ENCODE results near the gene SELENBP1. TPM values are rescaled to one million over a fixed set of nuclear protein-coding genes. Genes with fewer than 3 reads are reported as not detected.

Gene SELENBP1
- total RNA-seq, 1 donor from 2014 or later, result 57.0 TPM

DNA sequence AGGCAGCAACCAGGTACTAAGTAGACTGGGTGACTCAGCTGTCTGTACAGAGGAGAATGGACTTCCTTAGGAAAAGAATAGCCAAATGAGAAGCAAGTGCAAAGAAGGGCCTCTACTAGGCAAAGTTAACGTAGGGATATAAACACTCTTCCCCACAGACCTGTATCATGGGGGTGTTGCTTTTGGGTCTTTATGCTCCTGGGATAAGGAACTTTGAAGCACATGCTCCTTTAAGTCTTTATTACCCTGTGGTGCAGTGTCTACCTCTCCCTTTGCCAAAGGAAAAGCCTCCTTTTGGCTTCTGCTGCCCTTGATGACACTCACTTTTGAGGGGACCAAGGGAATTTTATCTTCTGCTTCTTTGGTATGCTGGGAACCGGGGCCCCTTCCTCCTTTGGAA is 30.5 kb downstream of the SELENBP1 start:
- Mint-ChIP-seq H3K4me1 (ENCODE audit: low read depth) (peaks cover 14% of the 10 kb centered on the region), H3K9me3 (ENCODE audit: low read depth) (no peaks in the 10 kb centered on the region), H3K36me3 (ENCODE audit: insufficient read depth) (peaks cover 15% of the 10 kb centered on the region), H3K27ac (no peak overlapping the region), H3K4me3 (ENCODE audit: low read depth) (no peak overlapping the region), H3K27me3 (no peaks in the 10 kb centered on the region)
- TF ChIP-seq CTCF (IDR thresholded peaks at IDR 0.05; ENCODE audit: unreplicated experiment), result no peak
- no peak for DNase-seq (ENCODE audit: low spot score, unreplicated experiment)

DNA sequence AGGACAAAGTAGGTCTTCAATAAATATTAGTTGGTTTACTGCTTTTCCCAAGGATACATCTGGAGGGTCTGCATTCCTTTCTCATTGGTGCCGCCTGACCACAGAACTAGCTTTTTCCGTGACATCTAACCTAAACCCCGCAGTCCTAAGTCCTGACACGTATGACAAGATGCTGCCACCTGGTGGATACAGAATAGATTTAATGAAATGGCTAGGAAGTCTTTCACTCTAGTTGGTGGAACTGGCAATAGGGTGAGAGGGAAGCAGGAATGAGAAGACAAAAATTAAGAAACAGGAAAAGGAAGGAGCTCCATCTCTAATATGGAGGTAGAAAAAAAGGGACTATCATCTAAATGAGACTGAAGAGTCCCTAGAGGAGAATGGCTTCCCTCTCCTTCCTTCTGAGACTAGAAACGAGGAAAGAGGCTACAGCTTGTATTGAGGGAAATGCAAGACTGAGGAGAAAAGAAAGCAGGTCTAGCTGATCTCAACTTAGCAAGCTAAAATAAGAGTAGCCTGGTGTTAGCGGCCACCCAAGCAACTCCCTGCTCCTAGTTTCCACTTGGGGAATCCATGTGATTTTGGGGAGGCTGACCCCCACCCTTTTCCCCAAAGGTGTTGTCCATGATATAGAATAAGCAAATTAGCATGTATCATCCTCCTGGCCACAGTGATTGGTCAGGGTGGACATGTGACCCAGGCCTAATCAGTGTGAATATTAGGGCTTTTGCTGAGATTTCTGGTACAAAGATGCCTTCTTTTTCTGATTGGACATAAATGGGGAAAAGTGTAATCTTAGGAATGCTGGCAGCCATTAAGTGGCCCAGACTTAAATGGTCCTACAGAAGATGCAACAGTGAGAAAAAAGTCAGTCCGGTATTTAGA is 31.4 kb downstream of the SELENBP1 start:
- Mint-ChIP-seq H3K4me3 (ENCODE audit: low read depth) (no peak overlapping the region), H3K27ac (peak overlapping the region; percentile 45)

GRCh38 chr1:151336556-151336955 is 35.9 kb downstream of the SELENBP1 start:
- Mint-ChIP-seq H3K27me3 (no peaks in the 10 kb centered on the region), H3K27ac (no peak overlapping the region)
- TF ChIP-seq CTCF (IDR thresholded peaks at IDR 0.05; ENCODE audit: unreplicated experiment), result no peak

More for the DNA sequence above, 31.4 kb downstream of the SELENBP1 start:
- Mint-ChIP-seq H3K27me3 (no peaks in the 10 kb centered on the region), H3K36me3 (ENCODE audit: insufficient read depth) (peaks cover 15% of the 10 kb centered on the region), H3K4me1 (ENCODE audit: low read depth) (peaks cover 6% of the 10 kb centered on the region), H3K9me3 (ENCODE audit: low read depth) (no peaks in the 10 kb centered on the region)
- TF ChIP-seq CTCF (IDR thresholded peaks at IDR 0.05; ENCODE audit: unreplicated experiment), result peak; percentile 75
- DNase-seq (ENCODE audit: low spot score, unreplicated experiment), result peak; percentile 17

GRCh38 chr1:151334822-151335221 is 37.7 kb downstream of the SELENBP1 start:
- Mint-ChIP-seq H3K4me1 (ENCODE audit: low read depth) (no peaks in the 10 kb centered on the region), H3K27me3 (no peaks in the 10 kb centered on the region), H3K9me3 (ENCODE audit: low read depth) (no peaks in the 10 kb centered on the region), H3K27ac (no peak overlapping the region), H3K36me3 (ENCODE audit: insufficient read depth) (no peaks in the 10 kb centered on the region), H3K4me3 (ENCODE audit: low read depth) (no peak overlapping the region)
- no peak for DNase-seq (ENCODE audit: low spot score, unreplicated experiment)
- no peak for TF ChIP-seq CTCF (IDR thresholded peaks at IDR 0.05; ENCODE audit: unreplicated experiment)

More at GRCh38 chr1:151336556-151336955, 35.9 kb downstream of the SELENBP1 start:
- Mint-ChIP-seq H3K36me3 (ENCODE audit: insufficient read depth) (peaks cover 1% of the 10 kb centered on the region), H3K9me3 (ENCODE audit: low read depth) (no peaks in the 10 kb centered on the region), H3K4me3 (ENCODE audit: low read depth) (no peak overlapping the region), H3K4me1 (ENCODE audit: low read depth) (peaks cover 2% of the 10 kb centered on the region)
- no peak for DNase-seq (ENCODE audit: low spot score, unreplicated experiment)

DNA sequence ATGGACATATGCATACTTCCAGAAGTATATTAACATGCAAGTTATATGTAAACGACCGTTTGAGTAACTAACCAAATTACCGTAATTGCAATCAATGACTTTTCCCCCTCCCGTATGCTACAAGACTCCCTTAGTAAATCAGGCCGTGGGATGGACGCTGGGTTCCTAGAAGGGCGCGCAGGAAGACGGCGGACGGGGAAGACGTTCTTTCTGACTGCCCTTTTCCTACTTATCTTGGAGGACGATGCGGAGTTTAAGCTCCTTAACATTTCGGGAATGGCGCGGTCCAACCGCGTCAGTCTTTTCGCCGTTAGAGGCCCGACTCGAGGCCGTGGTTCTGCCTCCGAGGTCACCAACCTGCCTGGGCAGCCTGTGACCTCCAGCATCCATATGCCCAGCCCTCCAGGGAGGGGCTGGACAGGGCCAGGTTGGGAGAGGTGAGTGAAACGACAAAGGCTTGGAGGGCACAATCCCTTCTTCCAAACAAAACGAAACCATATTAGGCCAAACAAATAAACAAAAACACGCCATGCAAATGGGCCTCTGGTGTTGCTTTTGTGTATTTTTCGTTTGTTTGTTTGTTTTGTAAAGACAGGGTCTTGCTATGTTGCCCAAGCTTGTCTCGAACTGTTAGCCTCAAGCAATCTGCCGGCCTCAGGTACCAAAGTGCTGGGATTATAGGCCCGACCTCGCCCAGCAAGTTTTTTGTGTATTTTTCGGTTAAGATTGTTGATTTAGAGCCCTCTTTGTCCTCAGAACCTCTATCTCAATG is 44.4 kb downstream of the SELENBP1 start:
- Mint-ChIP-seq H3K9me3 (ENCODE audit: low read depth) (no peaks in the 10 kb centered on the region), H3K27me3 (no peaks in the 10 kb centered on the region), H3K27ac (peak overlapping the region; percentile 100), H3K36me3 (ENCODE audit: insufficient read depth) (peaks cover 8% of the 10 kb centered on the region), H3K4me3 (ENCODE audit: low read depth) (peak overlapping the region; percentile 96), H3K4me1 (ENCODE audit: low read depth) (peaks cover 18% of the 10 kb centered on the region)
- TF ChIP-seq CTCF (IDR thresholded peaks at IDR 0.05; ENCODE audit: unreplicated experiment), result no peak
- DNase-seq (ENCODE audit: low spot score, unreplicated experiment), result no peak
